NCI-H2029 treated with DMSO at 0.1 percent for 48 hours (cell line): Measurements from ENCODE around the gene CCDC27.
"Not testable (repeated sequence)": the region's sequence is repeated elsewhere in the genome, so short reads cannot be mapped to it uniquely, and the experiment has no call there.

Source experiments
- DNase-seq: peaks from one replicate; lab custom pipeline; 2025; lab: John Stamatoyannopoulos, UW

Gene CCDC27

DNA sequence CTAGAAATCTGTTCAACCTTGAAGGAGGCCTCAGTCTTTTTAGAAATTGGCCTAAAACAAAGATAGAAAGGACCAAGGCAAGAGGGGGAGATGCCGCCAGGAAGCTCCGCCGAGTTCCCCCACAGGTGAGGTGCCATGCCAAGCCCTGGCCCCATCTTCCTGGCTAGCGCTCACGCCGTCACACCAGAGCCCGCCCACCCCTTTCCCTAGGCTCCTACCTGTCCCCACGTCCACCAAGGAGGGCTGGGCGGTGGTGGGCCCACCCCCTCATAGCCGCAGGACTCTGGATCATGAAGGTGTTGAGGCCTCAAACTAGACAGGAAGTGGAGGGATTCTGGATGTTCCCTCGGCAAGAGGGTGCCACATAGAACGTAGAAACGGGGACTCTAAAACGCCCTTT, 15.5 kb upstream of the CCDC27 start:
- DNase-seq = no peak

DNA sequence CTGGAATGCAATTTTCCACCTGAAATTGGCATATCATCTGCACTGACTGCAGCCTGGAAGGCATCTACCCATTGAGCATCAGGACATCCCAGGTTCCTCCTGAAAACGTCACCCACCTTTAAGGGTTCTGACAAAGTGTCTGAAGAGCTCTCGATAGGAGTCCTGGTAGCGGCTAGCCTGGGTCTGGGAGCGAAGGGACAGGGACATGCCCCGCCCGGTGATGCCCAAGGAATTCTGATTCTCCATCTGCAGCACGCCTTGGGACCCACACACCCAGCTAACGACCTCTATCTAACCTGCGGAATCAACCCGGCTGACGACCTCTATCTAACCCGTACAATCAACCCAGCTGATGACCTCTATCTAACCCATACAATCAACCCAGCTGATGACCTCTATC, 13.3 kb upstream of the CCDC27 start:
- DNase-seq = no peak

DNA sequence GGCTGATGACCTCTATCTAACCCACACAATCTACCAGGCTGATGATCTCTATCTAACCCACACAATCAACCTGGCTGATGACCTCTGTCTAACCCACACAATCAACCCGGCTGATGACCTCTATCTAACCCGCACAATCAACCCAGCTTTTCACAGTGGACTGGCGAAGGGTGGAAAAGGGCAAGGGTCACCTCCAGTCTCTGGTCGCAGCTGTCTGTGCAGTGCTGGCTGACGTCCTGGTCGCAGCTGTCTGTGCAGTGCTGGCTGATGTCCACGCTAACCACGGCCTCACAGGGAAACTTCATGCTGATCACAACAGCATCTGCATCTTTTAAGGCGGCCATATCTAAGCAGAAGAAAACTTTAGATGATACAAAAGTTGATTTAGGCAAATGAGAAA, 12.2 kb upstream of the CCDC27 start:
- no peak for DNase-seq

GRCh38 chr1:3740752-3741151, 11.5 kb upstream of the CCDC27 start:
- DNase-seq = no peak

GRCh38 chr1:3741566-3742438, 10.4 kb upstream of the CCDC27 start:
- DNase-seq = no peak

GRCh38 chr1:3742439-3743298, 9.6 kb upstream of the CCDC27 start:
- DNase-seq = no peak

DNA sequence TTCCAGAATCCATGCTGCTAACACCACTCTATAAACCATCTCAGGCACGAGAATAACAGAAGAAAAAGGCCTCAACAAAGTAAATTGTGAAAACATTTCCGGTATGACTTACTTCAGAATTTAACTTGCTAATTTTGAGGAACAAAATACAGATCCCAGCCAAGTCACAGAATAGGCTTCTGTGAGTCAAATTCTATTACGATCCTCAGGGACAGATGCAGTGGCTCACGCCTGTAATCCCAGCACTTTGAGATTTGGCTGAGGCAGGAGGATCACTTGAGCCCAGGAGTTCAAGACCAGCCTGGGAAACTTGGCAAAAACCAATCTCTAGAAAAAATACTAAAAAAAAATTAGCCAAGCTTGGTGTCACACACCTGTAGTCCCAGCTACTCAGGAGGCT, 8.8 kb upstream of the CCDC27 start:
- DNase-seq = no peak

DNA sequence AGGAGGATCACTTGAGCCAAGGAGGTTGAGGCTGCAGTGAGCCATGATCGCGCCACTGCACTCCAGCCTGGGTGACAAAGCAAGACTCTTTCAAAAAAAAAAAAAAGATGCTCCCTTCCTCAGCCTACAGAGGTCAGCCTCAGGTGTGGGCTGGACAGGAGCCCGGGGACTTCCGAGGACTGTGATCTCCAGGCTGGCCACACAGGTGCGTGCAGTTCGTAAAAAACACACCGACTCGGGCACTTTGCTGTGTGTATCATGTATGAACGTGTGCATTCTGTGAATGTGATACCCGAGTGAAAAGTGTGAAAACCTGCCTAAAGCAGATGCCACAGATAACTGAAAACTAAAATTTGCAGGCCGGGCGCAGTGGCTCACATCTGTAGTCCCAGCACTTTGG, 8.4 kb upstream of the CCDC27 start:
- no peak for DNase-seq

DNA sequence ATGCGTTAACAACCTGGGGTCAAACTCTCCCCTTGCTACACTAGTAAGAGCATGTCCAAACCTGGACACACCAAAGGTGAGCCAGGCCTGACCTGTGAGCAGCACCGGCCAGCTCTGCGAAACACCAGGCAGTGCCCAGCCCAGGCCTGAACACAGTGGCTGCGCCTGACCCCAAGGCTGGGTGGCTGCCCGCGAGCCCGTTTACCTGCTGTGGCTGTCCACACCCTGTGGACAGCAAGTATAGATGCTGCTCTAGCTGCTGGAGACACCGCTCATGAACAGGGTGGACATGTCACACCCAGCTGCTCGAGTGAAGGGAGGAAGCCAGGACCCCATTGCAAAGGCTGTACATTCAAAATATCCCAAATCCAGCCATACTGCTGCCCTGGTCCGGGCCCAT, 7.6 kb upstream of the CCDC27 start:
- no peak for DNase-seq

GRCh38 chr1:3745071-3745470, 7.2 kb upstream of the CCDC27 start:
- DNase-seq = no peak

DNA sequence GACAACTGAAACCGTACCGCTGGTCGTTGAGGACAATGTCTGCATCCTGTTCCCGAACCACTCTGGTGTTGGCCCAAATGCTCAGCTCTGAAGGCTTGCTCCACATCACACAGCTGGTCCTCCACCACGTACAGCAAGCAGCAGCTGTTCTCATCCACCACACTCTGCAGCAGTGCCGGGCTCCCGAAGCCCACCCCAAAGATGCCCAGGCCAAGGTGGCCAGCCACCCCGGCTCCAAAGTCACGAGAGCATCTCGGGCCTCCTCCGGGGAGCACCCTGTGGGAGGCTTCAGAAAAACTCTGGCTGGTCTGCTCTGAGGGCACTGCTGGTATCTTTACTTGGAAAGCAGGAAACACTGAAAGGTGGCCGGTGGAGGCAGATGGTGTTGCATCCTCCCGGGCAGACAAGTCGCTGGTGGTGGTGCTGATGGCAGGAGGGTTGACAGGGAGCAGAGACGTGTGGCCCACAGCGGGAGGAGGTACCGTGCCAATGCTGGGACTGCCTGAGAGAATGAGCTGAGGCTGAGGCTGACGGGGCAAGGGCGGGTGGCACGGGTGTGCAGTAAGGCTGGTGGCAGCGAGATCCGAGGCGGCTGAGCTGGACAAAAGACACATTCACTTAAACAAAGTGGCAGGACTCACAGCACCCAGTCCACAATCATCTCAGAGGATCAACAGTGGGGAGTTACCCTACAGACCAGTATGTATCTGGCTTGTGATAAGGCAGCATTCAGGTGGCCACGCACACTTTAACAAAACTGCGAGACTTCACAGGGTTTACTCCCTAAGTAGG, 6.5 kb upstream of the CCDC27 start:
- no peak for DNase-seq

DNA sequence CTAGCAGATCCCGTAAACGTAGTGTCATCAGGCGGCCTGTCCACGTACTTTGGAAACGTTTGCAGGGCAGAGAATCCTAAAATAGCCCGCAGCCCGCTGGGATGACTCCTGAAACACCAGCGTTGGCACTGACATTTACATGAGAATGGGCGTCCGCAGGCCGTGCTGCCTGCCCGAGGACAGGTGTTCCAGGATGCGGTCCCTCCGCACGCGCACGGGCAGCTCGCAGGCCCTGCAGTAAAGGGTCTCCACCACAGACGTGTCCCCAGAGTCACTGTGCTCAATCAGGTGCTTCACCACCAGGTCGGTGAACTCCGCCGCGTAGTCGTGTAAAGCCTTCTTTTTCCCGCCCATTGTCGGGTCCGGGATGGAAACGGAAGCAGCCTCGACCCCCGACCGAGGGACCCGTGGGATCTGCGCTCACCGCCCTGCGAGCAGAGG, 5.8 kb upstream of the CCDC27 start:
- no peak for DNase-seq

- no peak for DNase-seq
Observed at GRCh38 chr1:3746830-3747521, 5.3 kb upstream of the CCDC27 start.

DNA sequence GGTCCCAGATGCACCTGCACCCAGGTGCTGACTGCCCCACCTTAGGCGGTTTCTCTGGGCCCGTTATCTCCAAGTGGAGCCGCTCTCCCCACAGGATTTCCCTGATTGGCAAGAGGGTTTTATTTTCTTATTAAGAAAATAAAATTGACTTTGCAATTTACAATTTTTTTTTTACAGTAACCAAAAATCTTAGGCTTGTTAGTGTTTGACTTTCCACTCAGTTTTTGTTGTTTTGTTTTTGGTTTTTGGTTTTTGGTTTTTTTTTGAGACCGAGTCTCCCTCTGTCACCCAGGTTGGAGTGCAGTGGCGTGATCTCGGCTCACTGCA, 4.8 kb upstream of the CCDC27 start:
- no peak for DNase-seq

DNA sequence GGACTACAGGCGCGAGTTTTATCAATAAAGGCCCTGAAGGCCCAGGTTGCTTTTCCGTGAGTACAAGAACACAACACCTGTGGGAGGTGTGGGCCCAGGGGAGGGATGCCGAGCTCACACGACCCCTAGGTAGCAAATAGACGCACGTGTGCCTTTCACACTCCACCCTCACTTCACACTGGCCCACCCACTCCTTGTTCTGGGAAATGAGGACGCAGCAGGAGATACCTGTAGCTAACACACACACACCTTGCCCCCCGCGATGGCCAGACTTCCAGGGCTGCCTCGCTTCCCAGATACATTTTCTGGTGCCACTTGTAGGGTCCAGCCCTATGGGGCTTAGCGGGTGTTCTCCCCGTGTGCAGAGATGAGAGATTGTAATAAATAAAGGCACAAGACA, 4.3 kb upstream of the CCDC27 start:
- DNase-seq = no peak

- not testable (repeated sequence) for DNase-seq
Observed at GRCh38 chr1:3748316-3748900, 3.8 kb upstream of the CCDC27 start.

- DNase-seq = no peak
Observed at GRCh38 chr1:3749512-3749911, 2.7 kb upstream of the CCDC27 start.

DNA sequence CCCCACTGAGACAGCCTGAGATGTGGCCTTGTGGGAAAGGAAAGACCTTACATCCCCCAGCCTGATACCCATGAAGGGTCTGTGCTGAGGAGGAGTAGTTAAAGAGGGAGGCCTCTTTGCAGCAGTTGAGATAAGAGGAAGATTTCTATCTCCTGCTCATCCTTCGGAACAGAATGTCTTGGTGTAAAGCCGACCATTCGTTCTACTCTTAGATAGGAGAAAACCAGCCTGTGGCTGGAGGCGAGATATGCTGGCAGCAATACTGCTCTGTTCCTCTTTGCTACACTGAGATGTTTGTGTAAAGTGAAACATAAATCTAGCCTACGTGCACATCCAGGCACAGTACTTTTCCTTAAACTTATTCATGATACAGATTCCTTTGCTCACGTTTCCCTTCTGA, 1.5 kb upstream of the CCDC27 start:
- no peak for DNase-seq

GRCh38 chr1:3753656-3754454, 1.6 kb downstream of the CCDC27 start:
- DNase-seq = no peak

- no peak for DNase-seq
Observed at GRCh38 chr1:3756394-3756793, 4.1 kb downstream of the CCDC27 start.

DNA sequence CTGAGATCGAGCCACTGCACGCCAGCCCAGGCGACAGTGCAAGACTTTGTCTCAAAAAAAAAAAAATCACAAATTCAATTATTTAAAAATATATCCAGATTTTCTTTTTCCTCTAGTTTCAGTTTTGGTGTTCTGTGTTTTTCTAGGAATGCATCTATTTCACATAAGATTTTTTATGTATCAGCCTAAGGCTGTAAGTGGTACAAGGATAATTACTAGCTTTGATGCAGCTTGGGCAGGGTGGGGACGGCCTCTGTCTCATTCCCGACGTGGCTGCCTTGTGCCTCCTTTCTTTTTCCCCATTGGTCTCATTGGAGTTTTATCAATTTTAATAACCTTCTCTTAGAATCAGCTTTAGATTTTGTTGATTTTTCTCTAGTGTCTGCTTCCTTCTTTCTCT, 6.9 kb downstream of the CCDC27 start:
- DNase-seq = no peak
